HepG2 (cell line): ENCODE results near the gene RNU6-1. TPM values are rescaled to one million over a fixed set of nuclear protein-coding genes. Genes with fewer than 3 reads are reported as not detected.

Experiments
- CENPX ChIP-seq: sonication (generic); formaldehyde crosslinking; IDR thresholded peaks from 2 replicates; pipeline ENCODE4 v1.9.0; 2021; ENCODE audit warnings: mild to moderate bottlenecking, missing genetic modification reagents, moderate library complexity
- GTF3A ChIP-seq: sonication (generic); formaldehyde crosslinking; conservative IDR thresholded peaks from 2 replicates; pipeline ENCODE4 v1.4.0; 2020; ENCODE audit warnings: mild to moderate bottlenecking, missing genetic modification reagents
- HCFC1 ChIP-seq: fragments of 150-350 bp; IDR thresholded peaks from 2 replicates; pipeline ENCODE4 v1.6.1; 2014; ENCODE audit warnings: low read depth, low read length
- HHEX ChIP-seq: IDR thresholded peaks from 2 replicates; pipeline ENCODE4 v1.6.1; 2016; ENCODE audit warnings: control low read depth
- KAT2B ChIP-seq: fragments of 150-350 bp; IDR thresholded peaks from 2 replicates; pipeline ENCODE4 v1.6.1; 2014; ENCODE audit warnings: low read depth, low read length, borderline replicate concordance
- KLF16 ChIP-seq, 2 experiments: sonication (generic) in 1 of 2; formaldehyde crosslinking in 1 of 2; IDR thresholded peaks; 2 replicates each; pipeline versions ENCODE4 v1.6.1 to v1.8.0; 2016 to 2023; ENCODE audit warnings: missing genetic modification reagents in 2 of 2, missing compliant biosample characterization in 1 of 2
- KMT2A ChIP-seq: sonication (generic); formaldehyde crosslinking; IDR thresholded peaks from 2 replicates; pipeline ENCODE4 v1.4.0; 2020; ENCODE audit warnings: missing genetic modification reagents
- PHB2 ChIP-seq: fragments of 450-650 bp; IDR thresholded peaks from 2 replicates; pipeline ENCODE4 v1.6.1; 2018; ENCODE audit not compliant: partially characterized antibody
- PRDM15 ChIP-seq: sonication (generic); formaldehyde crosslinking; IDR thresholded peaks from 2 replicates; pipeline ENCODE4 v1.4.0; 2020; ENCODE audit warnings: missing genetic modification reagents
- PTBP1 ChIP-seq: fragments of 200-400 bp; formaldehyde crosslinking; IDR thresholded peaks from 2 replicates; pipeline ENCODE4 v1.6.1; 2018; ENCODE audit warnings: low read length, low read depth; ENCODE audit not compliant: poor library complexity, severe bottlenecking
- SRSF4 ChIP-seq: fragments of 200-400 bp; formaldehyde crosslinking; IDR thresholded peaks from one replicate; pipeline ENCODE4 v1.6.1; 2018; ENCODE audit warnings: mild to moderate bottlenecking, low read depth, low read length, moderate library complexity; ENCODE audit not compliant: poor library complexity, severe bottlenecking
- TARDBP ChIP-seq: sonication (generic); formaldehyde crosslinking; IDR thresholded peaks from 2 replicates; pipeline ENCODE4 v1.8.0; 2022; ENCODE audit warnings: mild to moderate bottlenecking, missing genetic modification reagents
- TEAD3 ChIP-seq: optimal IDR thresholded peaks from 2 replicates; pipeline ENCODE3; 2016; ENCODE audit warnings: borderline replicate concordance
- TOPORS ChIP-seq: sonication (generic); formaldehyde crosslinking; IDR thresholded peaks from 2 replicates; pipeline ENCODE4 v1.8.0; 2023; ENCODE audit warnings: mild to moderate bottlenecking, missing genetic modification reagents
- ZEB1 ChIP-seq: IDR thresholded peaks from 2 replicates; pipeline ENCODE4 v1.6.1; 2012; ENCODE audit warnings: mild to moderate bottlenecking, low read depth, inconsistent platforms; ENCODE audit not compliant: insufficient replicate concordance
- ZNF205 ChIP-seq: IDR thresholded peaks from 2 replicates; pipeline ENCODE4 v1.6.1; 2018; ENCODE audit warnings: missing biosample characterization, missing genetic modification reagents
- ZNF274 ChIP-seq: sonication (generic); formaldehyde crosslinking; IDR thresholded peaks from 2 replicates; pipeline ENCODE4 v1.5.1; 2020; ENCODE audit warnings: mild to moderate bottlenecking, missing genetic modification reagents
- ZNF317 ChIP-seq: sonication (generic); formaldehyde crosslinking; IDR thresholded peaks from 2 replicates; pipeline ENCODE4 v1.5.0; 2020; ENCODE audit warnings: mild to moderate bottlenecking, missing genetic modification reagents
- ZNF564 ChIP-seq: sonication (generic); formaldehyde crosslinking; IDR thresholded peaks from 2 replicates; pipeline ENCODE4 v1.8.1; 2023; ENCODE audit warnings: mild to moderate bottlenecking, missing genetic modification reagents
- ZNF672 ChIP-seq: sonication (generic); formaldehyde crosslinking; IDR thresholded peaks from 2 replicates; pipeline ENCODE4 v1.8.1; 2022; ENCODE audit warnings: missing genetic modification reagents
- ZNF746 ChIP-seq: sonication (generic); formaldehyde crosslinking; IDR thresholded peaks from 2 replicates; pipeline ENCODE4 v1.8.0; 2022; ENCODE audit warnings: mild to moderate bottlenecking, missing genetic modification reagents
- polyA plus RNA-seq, 8 experiments: library from polyadenylated mRNA; depleted of rRNA in 3 of 8; stranded (reverse) in 7 of 8; unstranded in 1 of 8; fragments of >200 nt; fragmentation: Illumina TruSeq in 4 of 8; extraction: Trizol in 4 of 8; gene quantifications; 2 replicates each; pipeline versions ENCODE4 v1.2.1 to v1.2.3, GENCODE V29; 2011 to 2016; ENCODE audit warnings: low read depth in 4 of 8, missing spikeins in 1 of 8, mixed read lengths in 1 of 8; ENCODE audit not compliant: insufficient read depth in 1 of 8
- total RNA-seq, 5 experiments: library from RNA; depleted of rRNA; stranded (reverse); fragments of >200 nt; fragmentation: Illumina TruSeq; extraction: Trizol; gene quantifications; 2 replicates each; pipeline ENCODE4 v1.2.3, GENCODE V29; 2016; ENCODE audit warnings: low read depth in 1 of 5
- TF ChIP-seq, protein P1 (sequence below): sonication (generic); formaldehyde crosslinking; IDR thresholded peaks from 2 replicates; pipeline ENCODE4 v1.8.1; 2023; ENCODE audit warnings: mild to moderate bottlenecking, missing genetic modification reagents
- TF ChIP-seq, protein P2 (sequence below): sonication (generic); formaldehyde crosslinking; IDR thresholded peaks from 2 replicates; pipeline ENCODE4 v1.4.0; 2020; ENCODE audit warnings: low read depth, missing genetic modification reagents

Gene RNU6-1
- total and polyA plus RNA-seq, 2 of the 13 experiments (the other 11 are each of a cell fraction or from before 2014, with no cell fraction given): under 0.01 TPM; not detected in 1

DNA sequence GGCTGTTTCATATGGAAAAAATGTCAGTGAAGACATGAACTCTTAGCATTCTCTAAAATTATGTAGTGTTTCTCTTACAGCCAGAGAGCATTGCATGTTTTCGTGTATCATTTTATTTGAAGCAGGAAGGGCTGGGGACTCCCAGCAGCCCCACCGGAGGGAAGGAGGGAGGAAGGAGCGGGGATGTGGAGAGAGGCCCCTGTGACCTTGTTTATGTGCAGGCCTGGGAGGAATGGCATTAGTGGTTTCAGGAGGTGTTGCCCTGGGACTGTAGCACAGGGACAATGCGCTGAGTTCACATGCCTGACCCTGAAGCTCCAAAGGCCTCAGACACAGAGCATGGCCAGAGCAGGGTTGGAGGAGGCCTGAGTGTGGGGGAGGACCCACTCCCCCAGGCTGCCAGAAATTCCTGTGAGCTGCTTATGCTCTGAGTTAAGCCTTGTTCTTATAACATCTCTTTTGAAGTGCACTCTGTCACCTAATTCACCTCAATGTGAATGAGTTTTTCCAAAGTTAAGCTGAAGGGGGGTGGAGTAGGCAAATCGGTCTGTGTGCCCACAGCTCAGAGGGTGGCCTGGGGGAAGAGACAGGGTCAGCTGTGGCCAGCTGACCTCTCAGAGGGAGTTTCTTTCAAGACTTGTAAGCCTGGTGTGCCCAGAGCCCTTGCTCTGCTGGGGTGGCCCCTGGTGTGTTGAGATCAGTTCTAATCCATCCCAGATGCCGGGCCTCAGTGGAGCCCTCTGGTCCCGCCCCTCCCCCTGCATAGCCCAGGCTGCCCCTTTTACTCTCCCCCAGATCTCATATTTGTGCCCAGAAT, 3.9 kb upstream of the RNU6-1 start (continued):
- TF ChIP-seq, protein P1, sequence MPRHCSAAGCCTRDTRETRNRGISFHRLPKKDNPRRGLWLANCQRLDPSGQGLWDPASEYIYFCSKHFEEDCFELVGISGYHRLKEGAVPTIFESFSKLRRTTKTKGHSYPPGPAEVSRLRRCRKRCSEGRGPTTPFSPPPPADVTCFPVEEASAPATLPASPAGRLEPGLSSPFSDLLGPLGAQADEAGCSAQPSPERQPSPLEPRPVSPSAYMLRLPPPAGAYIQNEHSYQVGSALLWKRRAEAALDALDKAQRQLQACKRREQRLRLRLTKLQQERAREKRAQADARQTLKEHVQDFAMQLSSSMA: no peak
- TF ChIP-seq ZNF205 (CRISPR knock-in tag) (0 out of 2 replicates have a peak, but pooled peaks have one; percentile 32), ZNF672 (CRISPR knock-in tag) (no peak), GTF3A (CRISPR knock-in tag) (no peak), HHEX (CRISPR knock-in tag) (no peak), KLF16 (CRISPR knock-in tag; IDR thresholded peaks at IDR 0.05) (peak in 1 of 2 experiments; percentile 35; a peak in 1 of 4 replicates), SRSF4 (no peak), ZNF274 (CRISPR knock-in tag) (peak; percentile 20; the same call in 1 of the 2 replicates), ZEB1 (peak; percentile 34), ZNF564 (CRISPR knock-in tag) (0 out of 2 replicates have a peak, but pooled peaks have one; percentile 4), TARDBP (CRISPR knock-in tag) (peak; percentile 73; the same call in 1 of the 2 replicates), KMT2A (CRISPR knock-in tag) (no peak), PTBP1 (no peak), ZNF746 (CRISPR knock-in tag) (no peak), ZNF317 (CRISPR knock-in tag) (peak; percentile 58; the same call in 1 of the 2 replicates), TOPORS (CRISPR knock-in tag) (no peak), PRDM15 (CRISPR knock-in tag) (no peak), TEAD3 (CRISPR knock-in tag) (peak; percentile 86), CENPX (CRISPR knock-in tag) (no peak), HCFC1 (no peak), PHB2 (no peak), KAT2B (no peak)
- TF ChIP-seq, protein P2, sequence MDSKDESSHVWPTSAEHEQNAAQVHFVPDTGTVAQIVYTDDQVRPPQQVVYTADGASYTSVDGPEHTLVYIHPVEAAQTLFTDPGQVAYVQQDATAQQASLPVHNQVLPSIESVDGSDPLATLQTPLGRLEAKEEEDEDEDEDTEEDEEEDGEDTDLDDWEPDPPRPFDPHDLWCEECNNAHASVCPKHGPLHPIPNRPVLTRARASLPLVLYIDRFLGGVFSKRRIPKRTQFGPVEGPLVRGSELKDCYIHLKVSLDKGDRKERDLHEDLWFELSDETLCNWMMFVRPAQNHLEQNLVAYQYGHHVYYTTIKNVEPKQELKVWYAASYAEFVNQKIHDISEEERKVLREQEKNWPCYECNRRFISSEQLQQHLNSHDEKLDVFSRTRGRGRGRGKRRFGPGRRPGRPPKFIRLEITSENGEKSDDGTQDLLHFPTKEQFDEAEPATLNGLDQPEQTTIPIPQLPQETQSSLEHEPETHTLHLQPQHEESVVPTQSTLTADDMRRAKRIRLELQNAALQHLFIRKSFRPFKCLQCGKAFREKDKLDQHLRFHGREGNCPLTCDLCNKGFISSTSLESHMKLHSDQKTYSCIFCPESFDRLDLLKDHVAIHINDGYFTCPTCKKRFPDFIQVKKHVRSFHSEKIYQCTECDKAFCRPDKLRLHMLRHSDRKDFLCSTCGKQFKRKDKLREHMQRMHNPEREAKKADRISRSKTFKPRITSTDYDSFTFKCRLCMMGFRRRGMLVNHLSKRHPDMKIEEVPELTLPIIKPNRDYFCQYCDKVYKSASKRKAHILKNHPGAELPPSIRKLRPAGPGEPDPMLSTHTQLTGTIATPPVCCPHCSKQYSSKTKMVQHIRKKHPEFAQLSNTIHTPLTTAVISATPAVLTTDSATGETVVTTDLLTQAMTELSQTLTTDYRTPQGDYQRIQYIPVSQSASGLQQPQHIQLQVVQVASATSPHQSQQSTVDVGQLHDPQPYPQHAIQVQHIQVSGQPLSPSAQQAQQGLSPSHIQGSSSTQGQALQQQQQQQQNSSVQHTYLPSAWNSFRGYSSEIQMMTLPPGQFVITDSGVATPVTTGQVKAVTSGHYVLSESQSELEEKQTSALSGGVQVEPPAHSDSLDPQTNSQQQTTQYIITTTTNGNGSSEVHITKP (CRISPR knock-in tag): peak; percentile 58
